GM23338 (cell line): ENCODE data around the gene OR52I1. TPM values are rescaled to one million over a fixed set of nuclear protein-coding genes. Genes with fewer than 3 reads are reported as not detected.

Experiments used
- ATAC-seq: fragments of 200-7000 bp; cut with Tn5 transposase; 3 replicates; pipeline ENCODE4 v1.9.1; 2020
- DNase-seq: peaks from one replicate; pipeline ENCODE4 v3.0.0-alpha.2; 2015; ENCODE audit warnings: low spot score
- H2AFZ ChIP-seq: fragments of 200-600 bp; sonication (generic); 2 replicates; pipeline ENCODE4 v1.8.0; 2016; ENCODE audit warnings: antibody characterized with exemption, mild to moderate bottlenecking, moderate library complexity
- H3F3A ChIP-seq: fragments of 200-600 bp; sonication (generic); replicated peaks from 2 replicates; pipeline ENCODE4 v1.8.0; 2017; ENCODE audit warnings: antibody characterized with exemption, mixed run types, low read depth
- H3K27ac ChIP-seq: fragments of 200-600 bp; sonication (generic); 2 replicates; pipeline ENCODE4 v1.6.1; 2016; ENCODE audit warnings: low read depth
- H3K27me3 ChIP-seq: fragments of 200-600 bp; sonication (generic); 2 replicates; pipeline ENCODE4 v1.8.0; 2016; ENCODE audit warnings: mild to moderate bottlenecking, mixed run types, moderate library complexity; ENCODE audit not compliant: insufficient read depth
- H3K36me3 ChIP-seq: fragments of 200-600 bp; sonication (generic); 2 replicates; pipeline ENCODE4 v1.8.0; 2016; ENCODE audit warnings: mild to moderate bottlenecking; ENCODE audit not compliant: insufficient read depth
- H3K4me1 ChIP-seq: fragments of 200-600 bp; sonication (generic); 2 replicates; pipeline ENCODE4 v1.8.0; 2016; ENCODE audit warnings: mild to moderate bottlenecking, moderate library complexity; ENCODE audit not compliant: insufficient read depth
- H3K4me2 ChIP-seq: fragments of 200-600 bp; sonication (generic); 2 replicates; pipeline ENCODE4 v1.7.1; 2017; ENCODE audit warnings: mixed run types
- H3K4me3 ChIP-seq: fragments of 200-600 bp; sonication (generic); 2 replicates; pipeline ENCODE4 v1.6.1; 2016; ENCODE audit warnings: mixed run types
- H3K79me2 ChIP-seq: fragments of 200-600 bp; sonication (generic); replicated peaks from 2 replicates; pipeline ENCODE4 v1.8.0; 2017; ENCODE audit warnings: mild to moderate bottlenecking; ENCODE audit not compliant: insufficient read depth
- H3K9me2 ChIP-seq: fragments of 200-600 bp; sonication (generic); 2 replicates; pipeline ENCODE4 v1.8.0; 2017; ENCODE audit not compliant: insufficient read depth
- H4K20me1 ChIP-seq: fragments of 200-600 bp; sonication (generic); replicated peaks from 2 replicates; pipeline ENCODE4 v1.8.0; 2017; ENCODE audit warnings: mild to moderate bottlenecking; ENCODE audit not compliant: insufficient read depth
- H3K27ac Mint-ChIP-seq: 2 replicates; pipeline ENCODE4 v1.8.0; 2020; ENCODE audit warnings: inconsistent platforms, mild to moderate bottlenecking, moderate library complexity, mixed read lengths
- H3K27me3 Mint-ChIP-seq: 3 replicates; pipeline ENCODE4 v1.8.0; 2022; ENCODE audit warnings: low read depth, mild to moderate bottlenecking, moderate library complexity, mixed read lengths, inconsistent platforms; ENCODE audit not compliant: insufficient read depth, poor library complexity
- H3K36me3 Mint-ChIP-seq: 3 replicates; pipeline ENCODE4 v1.8.0; 2021; ENCODE audit warnings: low read depth, mild to moderate bottlenecking, inconsistent platforms, moderate library complexity, mixed read lengths
- H3K4me1 Mint-ChIP-seq: 3 replicates; pipeline ENCODE4 v1.8.0; 2020; ENCODE audit warnings: mild to moderate bottlenecking, inconsistent platforms, mixed read lengths
- H3K4me3 Mint-ChIP-seq: 3 replicates; pipeline ENCODE4 v1.8.0; 2021; ENCODE audit warnings: moderate library complexity, mild to moderate bottlenecking, inconsistent platforms, mixed read lengths
- H3K9me3 Mint-ChIP-seq: 3 replicates; pipeline ENCODE4 v1.8.0; 2020; ENCODE audit warnings: moderate library complexity, mild to moderate bottlenecking, inconsistent platforms, mixed read lengths
- CREB1 ChIP-seq: fragments of 250-450 bp; sonication (Bioruptor Pico); IDR thresholded peaks from 2 replicates; pipeline ENCODE4 v1.5.0; 2020; ENCODE audit warnings: low read depth, mild to moderate bottlenecking, moderate library complexity
- CTCF ChIP-seq, 2 experiments: fragments of 200-600 bp in 1 of 2; sonication (generic) in 1 of 2; conservative IDR thresholded peaks; 2 replicates each; pipeline versions ENCODE4 v1.5.1 to v1.6.1; 2016 to 2017; ENCODE audit warnings: antibody characterized with exemption in 2 of 2, low read depth in 2 of 2, mild to moderate bottlenecking in 2 of 2, moderate library complexity in 1 of 2
- ETS1 ChIP-seq: IDR thresholded peaks from 2 replicates; pipeline ENCODE4 v1.6.1; 2016; ENCODE audit warnings: antibody characterized with exemption
- EZH2 ChIP-seq: fragments of 200-600 bp; sonication (generic); IDR thresholded peaks from one replicate; pipeline ENCODE4 v1.8.0; 2017; ENCODE audit warnings: antibody characterized with exemption, mild to moderate bottlenecking, low read depth; ENCODE audit not compliant: unreplicated experiment
- JUNB ChIP-seq: IDR thresholded peaks from one replicate; pipeline ENCODE4 v1.6.1; 2016; ENCODE audit warnings: antibody characterized with exemption; ENCODE audit not compliant: unreplicated experiment
- NANOG ChIP-seq: IDR thresholded peaks from 2 replicates; pipeline ENCODE4 v1.6.1; 2016; ENCODE audit warnings: antibody characterized with exemption, borderline replicate concordance
- POLR2AphosphoS5 ChIP-seq: IDR thresholded peaks from 2 replicates; pipeline ENCODE4 v1.6.1; 2016; ENCODE audit warnings: antibody characterized with exemption, low read depth
- REST ChIP-seq: IDR thresholded peaks from one replicate; pipeline ENCODE4 v1.6.1; 2018; ENCODE audit warnings: antibody characterized with exemption; ENCODE audit not compliant: unreplicated experiment
- STAT1 ChIP-seq: IDR thresholded peaks from one replicate; pipeline ENCODE4 v1.6.1; 2016; ENCODE audit warnings: antibody characterized with exemption; ENCODE audit not compliant: unreplicated experiment
- ZNF114 ChIP-seq: fragments of 250-450 bp; sonication (Bioruptor Pico); IDR thresholded peaks from 2 replicates; pipeline ENCODE4 v1.5.0; 2020; ENCODE audit warnings: mild to moderate bottlenecking, moderate library complexity
- ZNF331 ChIP-seq: fragments of 250-450 bp; sonication (Bioruptor Pico); IDR thresholded peaks from 2 replicates; pipeline ENCODE4 v1.5.0; 2020; ENCODE audit warnings: low read depth, mild to moderate bottlenecking, moderate library complexity
- ZNF462 ChIP-seq: fragments of 250-450 bp; sonication (Bioruptor Pico); IDR thresholded peaks from 2 replicates; pipeline ENCODE4 v1.5.0; 2020; ENCODE audit warnings: mild to moderate bottlenecking, moderate library complexity
- polyA plus RNA-seq: library from polyadenylated mRNA; unstranded; fragments of >200 nt; fragmentation: Nextera tagmentation; extraction: Ambion mirVana; gene quantifications from 2 replicates; pipeline ENCODE4 v1.2.1, GENCODE V29; 2016
- total RNA-seq: library from RNA; depleted of rRNA; stranded (reverse); fragments of >200 nt; shearing (Covaris generic); gene quantifications from 2 replicates; pipeline ENCODE4 v1.2.3, GENCODE V29; 2014

Gene OR52I1
- total and polyA plus RNA-seq, 2 experiments from 2014 or later: not detected

GRCh38 chr11:4607781-4608666, 14.2 kb downstream of the OR52I1 start, which contains the start of gene TRIM68:
Gene TRIM68, minus strand, starts transcription at chr11:4608231. Its CDS starts 2,727 bp downstream, at chr11:4605504.
- Histone ChIP-seq H3K4me2 (peak within 1 kb of the TSS; percentile 84), H2AFZ (peak within 1 kb of the TSS; percentile 93; the same call in 1 of the 2 replicates), H3K4me3 (peak within 1 kb of the TSS; percentile 59), H3K27ac (peak within 1 kb of the TSS; percentile 33), H4K20me1 (no peaks in the 10 kb centered on the region), H3K4me1 (peaks cover 6% of the 10 kb centered on the region), H3K27me3 (no peaks in the 10 kb centered on the region), H3K36me3 (no peaks in the 10 kb centered on the region), H3F3A (no peaks in the 10 kb centered on the region), H3K9me2 (peaks cover 8% of the 10 kb centered on the region; the same call in 1 of the 2 replicates), H3K79me2 (no peaks in the 10 kb centered on the region)
- H3K4me3 Mint-ChIP-seq: peak within 1 kb of the TSS; percentile 89
- peaks cover 4% of the 10 kb centered on the region for H3K27me3 Mint-ChIP-seq
- TF ChIP-seq CREB1 (no peak), ZNF331 (no peak), NANOG (no peak), REST (no peak), STAT1 (no peak), ZNF462 (no peak; the same call in 1 of the 2 replicates), POLR2AphosphoS5 (peak; percentile 53), ETS1 (no peak), CTCF (conservative IDR thresholded peaks at IDR 0.05; ENCODE audit: low read depth in 2 of 2) (no peak), ZNF114 (CRISPR knock-in tag) (peak; percentile 29; the same call in 1 of the 2 replicates), EZH2 (no peak), JUNB (no peak)
- H3K36me3 Mint-ChIP-seq: no peaks in the 10 kb centered on the region
- peaks cover 6% of the 10 kb centered on the region; the same call in 2 of the 3 replicates for H3K4me1 Mint-ChIP-seq
- peak within 1 kb of the TSS; percentile 82 for H3K27ac Mint-ChIP-seq
- peak; percentile 96 for DNase-seq
- peak; percentile 99 for ATAC-seq
- H3K9me3 Mint-ChIP-seq: no peaks in the 10 kb centered on the region
